Breast epithelium (tissue), 4 donors: ENCODE data around the gene C1QTNF9B. TPM values are rescaled to one million over a fixed set of nuclear protein-coding genes. Genes with fewer than 3 reads are reported as not detected.

Experiments used
- DNase-seq, 2 donors: peaks; one replicate each; pipeline ENCODE4 v3.0.0-alpha.2; 2019; ENCODE audit warnings: low spot score in 2 of 2
- H3K27ac ChIP-seq, 2 donors: fragments of 200-600 bp; sonication (generic) in 1 of 2; one replicate each; pipeline ENCODE4 v1.5.1; 2016 to 2019; ENCODE audit warnings: mild to moderate bottlenecking in 1 of 2
- H3K27me3 ChIP-seq, 2 donors: fragments of 200-600 bp; sonication (generic) in 1 of 2; one replicate each; pipeline versions ENCODE4 v1.5.1 to v1.6.0; 2017 to 2019; ENCODE audit warnings: control low read depth in 1 of 2, mild to moderate bottlenecking in 1 of 2
- H3K36me3 ChIP-seq: fragments of 200-600 bp; one replicate; pipeline ENCODE4 v1.5.1; 2019
- H3K4me1 ChIP-seq, 2 donors: fragments of 200-600 bp; sonication (generic); one replicate each; pipeline ENCODE4 v1.5.1; 2016 to 2019; ENCODE audit warnings: control low read depth in 1 of 2
- H3K4me3 ChIP-seq, 3 donors: fragments of 200-600 bp; sonication (generic); 1 replicate in 2 of 3; 2 replicates in 1 of 3; pipeline ENCODE4 v1.5.1; 2016 to 2019; ENCODE audit warnings: mild to moderate bottlenecking in 3 of 3, moderate library complexity in 2 of 3
- H3K9me3 ChIP-seq, 2 donors: fragments of 200-600 bp; sonication (generic) in 1 of 2; one replicate each; pipeline ENCODE4 v1.5.1; 2016 to 2019; ENCODE audit warnings: control low read depth in 1 of 2
- CTCF ChIP-seq, 3 donors: fragments of 450-650 bp; IDR thresholded peaks; one replicate each; pipeline ENCODE4 v1.5.1; 2016 to 2017; ENCODE audit warnings: antibody characterized with exemption in 3 of 3, mild to moderate bottlenecking in 3 of 3, moderate library complexity in 3 of 3
- POLR2A ChIP-seq: fragments of 450-650 bp; IDR thresholded peaks from one replicate; pipeline ENCODE4 v1.6.1; 2016; ENCODE audit warnings: antibody characterized with exemption, mild to moderate bottlenecking, moderate library complexity
- POLR2AphosphoS5 ChIP-seq, 3 donors: sonication (generic); formaldehyde crosslinking; IDR thresholded peaks; one replicate each; pipeline ENCODE4 v1.6.1; 2017; ENCODE audit warnings: antibody characterized with exemption in 3 of 3
- intact Hi-C: fragments of 100-400 bp; cut with DNase I; formaldehyde crosslinking; loops from one replicate; pipeline ENCODE4 v1.15.1; 2023; ENCODE audit warnings: low total_unique reads
- total RNA-seq, 3 donors: library from RNA; depleted of rRNA; stranded (reverse); fragments of >200 nt; gene quantifications; one replicate each; pipeline ENCODE4 v1.1.0, GENCODE V29; 2016

The C1QTNF9B gene
- total RNA-seq, 3 donors from 2014 or later, result 0.32 TPM; not detected in 2

DNA sequence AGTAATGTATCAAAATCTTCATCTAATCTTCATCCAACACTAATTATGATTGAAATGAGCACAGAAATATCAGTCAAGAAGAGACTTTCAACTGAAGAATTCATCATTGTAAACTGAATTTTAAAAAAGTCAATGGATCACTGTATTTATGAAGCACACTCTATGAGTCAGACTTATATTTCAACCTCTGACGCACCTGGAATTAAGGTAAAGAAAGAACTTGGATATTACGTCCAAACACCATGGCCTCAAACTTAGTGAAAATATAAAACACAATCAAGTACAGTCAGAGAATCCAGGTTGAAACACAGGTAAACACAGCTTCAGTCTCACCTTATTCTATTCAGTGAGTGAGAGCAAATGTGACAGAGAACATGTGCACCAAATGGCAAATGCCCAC is 47.6 kb downstream of the C1QTNF9B start:
- Histone ChIP-seq H3K4me3 (no peak overlapping the region), H3K36me3 (no peaks in the 10 kb centered on the region), H3K9me3 (no peaks in the 10 kb centered on the region), H3K27ac (no peak overlapping the region), H3K27me3 (no peaks in the 10 kb centered on the region), H3K4me1 (no peaks in the 10 kb centered on the region)
- DNase-seq, result no peak
- intact Hi-C loops, result no loop called here
- TF ChIP-seq CTCF (IDR thresholded peaks at IDR 0.05) (no peak), POLR2AphosphoS5 (IDR thresholded peaks at IDR 0.05) (no peak), POLR2A (no peak)

- Histone ChIP-seq H3K36me3 (no peaks in the 10 kb centered on the region), H3K4me1 (no peaks in the 10 kb centered on the region), H3K27ac (no peak overlapping the region), H3K27me3 (no peaks in the 10 kb centered on the region), H3K4me3 (no peak overlapping the region), H3K9me3 (no peaks in the 10 kb centered on the region)
- intact Hi-C loops, result no loop called here
- TF ChIP-seq POLR2A (no peak), POLR2AphosphoS5 (IDR thresholded peaks at IDR 0.05) (no peak), CTCF (IDR thresholded peaks at IDR 0.05) (no peak)
- no peak for DNase-seq
Measured at GRCh38 chr13:23848646-23849141, 48.6 kb downstream of the C1QTNF9B start.

GRCh38 chr13:23848019-23848418 is 49.3 kb downstream of the C1QTNF9B start:
- TF ChIP-seq POLR2A, result no peak
- no peak for TF ChIP-seq CTCF (IDR thresholded peaks at IDR 0.05)
- no peak for TF ChIP-seq POLR2AphosphoS5 (IDR thresholded peaks at IDR 0.05)

GRCh38 chr13:23847497-23847896 is 49.8 kb downstream of the C1QTNF9B start:
- H3K27me3 ChIP-seq, result no peaks in the 10 kb centered on the region
- no peaks in the 10 kb centered on the region for H3K36me3 ChIP-seq
- no peak for DNase-seq
- intact Hi-C loops, result no loop called here
- H3K4me3 ChIP-seq, result no peak overlapping the region
- TF ChIP-seq POLR2A, result no peak
- no peak for TF ChIP-seq CTCF (IDR thresholded peaks at IDR 0.05)
- no peak for TF ChIP-seq POLR2AphosphoS5 (IDR thresholded peaks at IDR 0.05)
- no peaks in the 10 kb centered on the region for H3K9me3 ChIP-seq
- H3K27ac ChIP-seq, result no peak overlapping the region
- H3K4me1 ChIP-seq, result no peaks in the 10 kb centered on the region

More at GRCh38 chr13:23848019-23848418, 49.3 kb downstream of the C1QTNF9B start:
- Histone ChIP-seq H3K4me3 (no peak overlapping the region), H3K27ac (no peak overlapping the region), H3K36me3 (no peaks in the 10 kb centered on the region), H3K9me3 (no peaks in the 10 kb centered on the region), H3K4me1 (no peaks in the 10 kb centered on the region), H3K27me3 (no peaks in the 10 kb centered on the region)
- no peak for DNase-seq
- intact Hi-C loops, result no loop called here

DNA sequence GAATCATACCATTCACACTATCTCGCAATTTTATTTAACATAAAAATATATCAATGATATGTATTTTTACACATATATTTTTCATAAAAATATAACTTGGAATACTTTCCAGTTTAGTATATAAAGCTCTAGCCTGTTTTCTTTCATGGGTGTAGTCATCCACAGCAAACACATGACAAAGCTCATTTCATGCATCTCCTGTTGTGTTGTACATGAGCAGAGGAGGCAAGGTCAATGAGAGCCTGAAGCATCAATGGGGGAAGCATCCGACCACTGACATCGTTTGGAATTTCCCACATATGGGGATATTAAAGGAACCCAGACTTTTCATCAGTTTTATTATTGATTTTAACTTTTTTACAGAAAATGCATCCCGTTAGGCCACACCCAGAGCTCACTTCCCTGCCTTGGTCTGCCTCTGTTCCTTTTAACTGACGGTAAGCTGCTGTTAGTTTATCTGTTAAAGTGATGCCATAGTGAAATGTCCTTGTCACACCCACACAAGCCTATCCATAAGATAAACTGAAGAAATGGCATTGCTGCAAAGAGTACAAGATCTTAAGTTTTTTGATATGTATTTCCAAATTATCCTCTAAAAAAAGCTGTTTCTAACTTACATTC is 52.1 kb downstream of the C1QTNF9B start:
- no peak for DNase-seq
- TF ChIP-seq CTCF (IDR thresholded peaks at IDR 0.05) (no peak), POLR2A (no peak), POLR2AphosphoS5 (IDR thresholded peaks at IDR 0.05) (no peak)
- Histone ChIP-seq H3K27ac (no peak overlapping the region), H3K27me3 (no peaks in the 10 kb centered on the region), H3K9me3 (no peaks in the 10 kb centered on the region), H3K4me1 (no peaks in the 10 kb centered on the region), H3K4me3 (no peak overlapping the region), H3K36me3 (no peaks in the 10 kb centered on the region)
- intact Hi-C loops, result no loop called here
